GM18526 (cell line): ENCODE results near the gene UBE2O.

ENCODE experiments used
- POLR2A ChIP-seq: IDR thresholded peaks from 3 replicates; pipeline ENCODE4 v1.6.1; 2011; ENCODE audit not compliant: insufficient read length; ENCODE audit errors: extremely low read depth

Gene UBE2O

GRCh38 chr17:76385892-76386786 lies 66.8 kb downstream of the UBE2O start:
- TF ChIP-seq POLR2A, result no peak

GRCh38 chr17:76384987-76385891 lies 67.7 kb downstream of the UBE2O start:
- TF ChIP-seq POLR2A, result no peak

DNA sequence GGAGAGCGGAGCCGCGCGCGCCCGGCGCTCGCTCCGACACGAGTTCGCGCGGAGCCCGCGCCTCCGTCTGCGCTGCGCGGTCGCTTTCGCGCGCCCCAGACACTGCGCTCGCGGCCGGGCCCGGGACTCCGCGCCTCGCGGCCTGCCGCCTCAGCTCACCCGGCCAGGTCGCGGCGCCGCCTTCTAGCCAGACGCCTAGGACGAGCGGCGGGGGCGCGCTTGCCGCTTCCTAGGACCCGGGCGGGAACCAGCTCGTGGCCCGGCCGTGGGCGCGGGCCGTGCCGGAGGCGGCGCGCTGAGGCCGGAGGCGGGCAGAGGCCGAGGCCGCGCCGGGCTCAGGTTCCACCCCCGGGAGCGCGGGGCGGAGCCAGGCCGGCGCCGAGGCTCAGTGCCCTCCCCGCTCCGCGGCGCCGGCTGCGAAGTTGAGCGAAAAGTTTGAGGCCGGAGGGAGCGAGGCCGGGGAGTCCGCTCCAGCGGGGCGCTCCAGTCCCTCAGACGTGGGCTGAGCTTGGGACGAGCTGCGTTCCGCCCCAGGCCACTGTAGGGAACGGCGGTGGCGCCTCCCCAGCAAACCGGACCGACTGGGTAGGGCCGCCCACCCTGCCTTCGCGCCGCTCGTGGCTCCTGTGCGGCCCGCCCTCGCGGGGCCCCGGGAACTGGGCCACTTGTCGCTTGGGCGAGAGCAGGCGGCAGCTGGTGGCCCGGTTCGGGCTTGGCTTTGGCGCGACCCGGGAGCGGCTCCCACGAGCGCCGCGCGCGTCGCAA lies 68.5 kb downstream of the UBE2O start, which contains the start of gene SPHK1:
SPHK1 (plus strand) TSS at position 388 of the 765 bp plus-strand sequence. CDS start 1,036 bp downstream, outside the sequence.
- TF ChIP-seq POLR2A, result no peak

DNA sequence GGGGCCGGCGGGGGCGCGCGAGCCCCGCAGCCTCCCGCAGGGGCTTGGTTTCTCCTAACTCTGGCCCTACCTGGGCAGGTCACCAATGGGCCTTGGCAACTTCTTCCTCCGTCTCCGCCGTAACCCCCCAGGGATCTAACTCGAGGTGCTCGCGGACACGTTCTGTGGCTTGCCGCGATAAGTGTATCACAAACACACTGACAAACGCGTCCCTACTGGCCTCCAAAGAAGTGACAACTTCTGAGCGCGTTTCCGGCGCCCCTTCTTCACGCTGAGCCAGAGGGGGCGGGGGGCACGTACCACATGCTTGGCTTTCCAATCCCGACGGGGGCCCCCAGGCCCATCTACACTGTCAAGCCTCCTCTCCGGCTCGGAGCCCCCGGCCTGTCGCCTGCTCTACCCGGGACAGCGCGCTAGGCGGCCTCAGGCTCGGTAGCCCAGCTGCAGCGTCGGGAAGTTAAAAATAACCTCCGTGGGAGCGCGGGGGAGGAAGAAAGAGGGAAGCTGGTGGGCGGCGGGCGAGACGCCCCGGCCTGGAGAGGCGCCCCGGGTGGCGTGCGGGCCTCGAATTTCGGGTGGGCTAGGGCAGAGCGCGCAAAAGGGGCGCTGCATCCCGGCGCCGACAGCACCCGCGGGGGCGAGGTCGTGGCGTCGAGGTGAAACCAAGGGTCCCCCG lies 69.3 kb downstream of the UBE2O start:
- no peak for TF ChIP-seq POLR2A

GRCh38 chr17:76382803-76383545 lies 70.0 kb downstream of the UBE2O start:
- TF ChIP-seq POLR2A, result no peak

DNA sequence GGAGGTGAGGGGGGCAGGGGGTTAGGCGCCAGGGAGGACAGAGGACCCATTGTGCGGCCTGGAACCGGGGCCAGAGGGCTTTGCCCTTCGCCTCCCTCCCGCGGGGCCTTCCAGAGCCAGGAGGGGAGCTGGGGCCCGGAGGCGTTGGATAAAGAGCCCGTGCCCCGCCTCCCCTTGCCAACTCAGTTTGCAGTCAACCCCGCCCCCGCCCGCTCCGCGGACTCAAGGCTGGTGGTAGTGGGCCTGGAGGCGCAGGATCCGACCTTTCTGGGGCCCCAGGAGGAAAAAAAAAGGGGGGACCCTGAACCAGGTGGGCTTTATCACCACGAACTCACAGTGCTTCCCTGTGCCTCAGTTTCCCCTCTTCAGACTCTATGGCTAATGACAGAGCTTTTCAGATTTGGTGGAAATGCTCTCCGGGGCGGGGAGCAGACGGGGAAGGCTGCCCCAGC lies 70.6 kb downstream of the UBE2O start:
- no peak for TF ChIP-seq POLR2A

DNA sequence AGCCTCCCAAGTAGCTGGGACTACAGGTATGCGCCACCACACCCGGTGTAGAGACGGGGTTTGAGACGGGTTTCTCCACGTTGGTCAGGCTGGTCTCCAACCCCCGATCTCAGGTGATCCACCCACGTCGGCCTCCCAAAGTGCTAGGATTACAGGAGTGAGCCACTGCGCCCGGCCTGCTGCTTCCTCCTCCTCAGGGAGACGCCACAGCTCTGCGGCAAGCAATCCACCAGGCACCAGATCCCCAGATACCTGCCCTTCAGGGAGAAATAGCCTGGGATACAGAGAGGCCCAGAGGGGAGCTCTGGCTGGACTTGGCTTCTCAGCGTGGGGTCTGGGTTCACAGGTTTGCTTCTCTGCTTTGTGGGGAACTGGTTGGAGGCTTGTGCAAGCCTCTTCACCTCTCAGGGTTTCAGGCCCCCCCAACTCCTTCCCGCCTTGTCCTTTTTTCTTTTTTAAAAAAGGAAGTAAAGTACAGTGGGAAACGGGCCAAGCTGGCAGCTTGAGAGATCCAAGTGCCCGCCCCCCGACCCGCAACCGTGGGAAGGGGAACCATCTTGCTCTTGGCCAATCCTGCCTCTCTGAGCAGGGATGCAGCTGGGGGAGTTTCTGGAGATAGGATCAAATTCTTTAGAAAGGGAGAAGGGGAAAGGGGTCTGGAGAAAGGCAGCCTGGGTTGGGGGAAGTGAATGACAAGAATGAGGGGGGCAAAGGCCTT lies 71.2 kb downstream of the UBE2O start:
- TF ChIP-seq POLR2A, result no peak

DNA sequence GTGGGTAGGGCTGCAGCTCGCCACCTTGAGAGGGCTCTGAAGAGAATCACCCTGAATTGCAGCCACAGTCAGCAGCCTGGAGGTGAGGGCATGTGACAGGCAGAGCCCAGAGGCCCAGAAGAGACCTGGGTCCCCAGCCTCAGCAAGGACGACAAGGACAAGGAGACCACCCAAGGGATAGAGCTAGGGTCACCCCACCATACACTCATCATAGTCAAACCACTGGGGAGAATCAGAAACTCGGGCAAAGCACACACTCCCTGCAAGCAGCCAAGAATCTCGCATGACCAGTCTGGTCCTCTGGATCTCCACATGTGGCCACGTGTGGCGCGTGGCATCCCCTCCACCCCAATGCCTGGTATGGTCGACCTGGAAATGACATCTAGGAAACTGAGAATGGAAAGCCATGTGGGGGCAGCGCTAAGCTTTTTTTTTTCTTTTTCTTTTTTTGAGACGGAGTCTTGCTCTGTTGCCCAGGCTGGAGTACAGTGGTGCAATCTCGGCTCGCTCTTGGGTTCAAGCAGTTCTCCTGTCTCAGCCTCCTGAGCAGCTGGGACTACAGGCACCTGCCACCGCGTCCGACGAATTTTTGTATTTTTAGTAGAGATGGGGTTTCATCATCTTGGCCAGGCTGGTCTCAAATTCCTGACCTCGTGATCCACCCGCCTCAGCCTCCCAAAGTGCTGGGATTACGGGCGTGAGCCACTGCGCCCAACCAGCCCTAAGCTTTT lies 73.1 kb downstream of the UBE2O start:
- TF ChIP-seq POLR2A, result no peak

- TF ChIP-seq POLR2A, result no peak
Observed at GRCh38 chr17:76379275-76379641, 73.7 kb downstream of the UBE2O start.

DNA sequence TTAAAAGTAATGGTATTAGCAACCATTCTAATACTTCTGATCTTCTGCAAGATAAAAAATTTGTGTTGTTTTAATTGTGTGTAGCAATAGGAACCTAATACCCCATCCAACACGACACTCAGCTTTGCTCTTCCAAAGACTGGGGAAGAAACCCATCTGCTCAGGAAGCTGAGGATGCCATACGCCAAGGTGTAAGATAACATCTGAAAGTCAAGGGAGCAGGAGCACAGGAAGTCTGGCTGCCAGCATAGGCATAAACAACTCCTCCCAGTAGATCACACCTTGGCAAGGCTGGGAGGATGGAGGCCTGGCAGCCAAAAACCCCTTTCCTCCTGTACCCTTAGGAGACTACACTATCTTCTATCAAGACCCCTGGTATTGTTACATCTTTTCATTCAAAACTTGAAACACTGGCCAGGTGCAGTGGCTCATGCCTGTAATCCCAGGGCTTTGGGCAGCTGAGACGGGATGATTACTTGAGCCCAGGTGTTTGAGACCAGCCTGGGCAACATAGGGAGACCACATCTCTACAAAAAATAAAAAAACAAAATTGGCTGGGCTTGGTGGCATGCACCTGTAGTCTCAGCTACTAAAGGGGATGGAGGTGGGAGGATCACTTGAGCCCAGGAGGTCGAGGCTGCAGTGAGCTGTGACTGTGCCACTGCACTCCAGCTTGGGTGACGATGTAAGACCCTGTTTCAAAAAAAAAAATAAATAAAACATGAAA lies 74.2 kb downstream of the UBE2O start:
- TF ChIP-seq POLR2A, result no peak

DNA sequence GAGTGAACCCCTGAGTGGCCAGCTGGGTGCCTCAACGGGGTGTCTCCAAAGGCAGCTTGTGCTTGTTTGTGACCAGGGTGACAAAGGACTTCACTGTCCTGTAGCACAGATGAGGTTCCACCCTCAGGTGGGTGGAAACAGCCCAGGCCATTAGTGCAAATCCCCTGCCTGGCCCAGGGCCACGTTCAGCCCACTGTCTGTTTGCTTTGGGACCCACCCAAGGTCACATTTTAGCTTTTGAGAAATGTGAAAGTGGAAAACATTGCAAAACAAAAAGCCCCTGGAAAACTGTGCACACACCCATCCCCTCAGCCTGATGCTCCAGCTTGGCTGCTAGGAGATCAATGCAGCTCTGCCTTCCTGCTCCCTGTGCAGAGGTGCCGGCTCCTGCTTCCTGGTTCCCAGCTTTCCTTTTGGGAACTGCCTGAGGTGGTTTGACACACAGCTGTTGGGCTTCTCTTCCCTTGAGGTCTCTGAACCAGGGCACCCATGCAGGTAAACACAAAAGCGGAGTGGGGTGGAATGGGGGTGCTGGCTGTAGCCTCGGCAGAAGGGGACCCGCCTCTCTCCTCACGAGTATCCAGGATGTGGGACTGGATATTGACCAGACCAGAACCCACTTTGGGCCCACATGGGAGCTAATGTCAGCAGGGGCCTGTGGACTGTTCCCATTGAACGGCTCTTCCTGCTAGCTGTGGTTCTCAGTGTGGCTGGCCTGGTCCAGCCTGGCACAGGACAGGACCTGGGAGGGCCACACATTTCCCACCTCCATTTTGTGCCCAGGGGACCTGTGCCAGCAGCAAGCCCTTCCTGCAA lies 76.4 kb downstream of the UBE2O start:
- TF ChIP-seq POLR2A, result no peak
